ENCODE results near the gene SAFB2. TPM values are rescaled to one million over a fixed set of nuclear protein-coding genes. Genes with fewer than 3 reads are reported as not detected.
"Not testable (repeated sequence)": the region's sequence is repeated elsewhere in the genome, so short reads cannot be mapped to it uniquely, and the experiment has no call there.

SAFB2 gene
- total RNA-seq, 4 donors from 2014 or later, result 25.3 to 81.6 (median 41.6) TPM

DNA sequence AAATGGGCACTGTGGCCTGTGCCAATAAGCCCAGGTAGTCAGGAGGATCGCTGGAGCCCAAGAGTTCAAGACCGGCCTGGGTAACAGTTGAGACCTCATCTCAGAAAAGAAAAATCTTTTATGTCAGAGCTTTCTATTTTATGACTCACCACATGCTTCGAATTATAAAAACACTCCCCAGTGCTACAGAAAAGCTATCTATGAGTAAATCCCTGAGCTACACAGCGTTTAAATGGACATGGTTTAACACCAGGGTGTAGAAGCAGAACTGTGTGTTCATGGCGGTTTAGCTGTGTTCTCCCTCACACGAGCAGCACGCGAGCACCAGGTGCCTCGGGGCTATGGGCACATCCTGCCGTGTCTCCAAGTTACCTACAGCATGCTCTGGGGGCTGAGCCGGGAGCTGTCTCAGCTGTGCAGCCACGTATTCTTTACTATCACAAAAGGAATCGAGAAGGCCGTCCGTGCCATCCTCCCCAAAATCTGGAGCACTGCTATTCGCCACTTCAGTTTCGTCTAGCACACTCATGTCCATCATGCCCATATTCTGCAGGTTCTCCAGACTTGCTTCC, 6.7 kb downstream of the SAFB2 start:
- Histone ChIP-seq H3K27ac (no peak overlapping the region), H3K4me3 (no peak overlapping the region), H3K4me1 (peaks cover 0 to 36% (median 7%) of the 10 kb centered on the region in 3 donors), H3K27me3 (no peaks in the 10 kb centered on the region), H3K36me3 (peaks cover 6 to 92% of the 10 kb centered on the region in 2 donors), H3K9me3 (no peaks in the 10 kb centered on the region)
- WGBS, 2 donors (ENCODE audit: low coverage in 1 of 2), result 85 to 98% methylated on average over 3 to 9 of the region's 17 CpGs
- ATAC-seq, result no peak
- TF ChIP-seq EP300 (IDR thresholded peaks at IDR 0.05), result no peak
- TF ChIP-seq, protein P1, sequence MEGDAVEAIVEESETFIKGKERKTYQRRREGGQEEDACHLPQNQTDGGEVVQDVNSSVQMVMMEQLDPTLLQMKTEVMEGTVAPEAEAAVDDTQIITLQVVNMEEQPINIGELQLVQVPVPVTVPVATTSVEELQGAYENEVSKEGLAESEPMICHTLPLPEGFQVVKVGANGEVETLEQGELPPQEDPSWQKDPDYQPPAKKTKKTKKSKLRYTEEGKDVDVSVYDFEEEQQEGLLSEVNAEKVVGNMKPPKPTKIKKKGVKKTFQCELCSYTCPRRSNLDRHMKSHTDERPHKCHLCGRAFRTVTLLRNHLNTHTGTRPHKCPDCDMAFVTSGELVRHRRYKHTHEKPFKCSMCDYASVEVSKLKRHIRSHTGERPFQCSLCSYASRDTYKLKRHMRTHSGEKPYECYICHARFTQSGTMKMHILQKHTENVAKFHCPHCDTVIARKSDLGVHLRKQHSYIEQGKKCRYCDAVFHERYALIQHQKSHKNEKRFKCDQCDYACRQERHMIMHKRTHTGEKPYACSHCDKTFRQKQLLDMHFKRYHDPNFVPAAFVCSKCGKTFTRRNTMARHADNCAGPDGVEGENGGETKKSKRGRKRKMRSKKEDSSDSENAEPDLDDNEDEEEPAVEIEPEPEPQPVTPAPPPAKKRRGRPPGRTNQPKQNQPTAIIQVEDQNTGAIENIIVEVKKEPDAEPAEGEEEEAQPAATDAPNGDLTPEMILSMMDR (IDR thresholded peaks at IDR 0.05), result no peak
- TF ChIP-seq POLR2AphosphoS5 (IDR thresholded peaks at IDR 0.05), result no peak

DNA sequence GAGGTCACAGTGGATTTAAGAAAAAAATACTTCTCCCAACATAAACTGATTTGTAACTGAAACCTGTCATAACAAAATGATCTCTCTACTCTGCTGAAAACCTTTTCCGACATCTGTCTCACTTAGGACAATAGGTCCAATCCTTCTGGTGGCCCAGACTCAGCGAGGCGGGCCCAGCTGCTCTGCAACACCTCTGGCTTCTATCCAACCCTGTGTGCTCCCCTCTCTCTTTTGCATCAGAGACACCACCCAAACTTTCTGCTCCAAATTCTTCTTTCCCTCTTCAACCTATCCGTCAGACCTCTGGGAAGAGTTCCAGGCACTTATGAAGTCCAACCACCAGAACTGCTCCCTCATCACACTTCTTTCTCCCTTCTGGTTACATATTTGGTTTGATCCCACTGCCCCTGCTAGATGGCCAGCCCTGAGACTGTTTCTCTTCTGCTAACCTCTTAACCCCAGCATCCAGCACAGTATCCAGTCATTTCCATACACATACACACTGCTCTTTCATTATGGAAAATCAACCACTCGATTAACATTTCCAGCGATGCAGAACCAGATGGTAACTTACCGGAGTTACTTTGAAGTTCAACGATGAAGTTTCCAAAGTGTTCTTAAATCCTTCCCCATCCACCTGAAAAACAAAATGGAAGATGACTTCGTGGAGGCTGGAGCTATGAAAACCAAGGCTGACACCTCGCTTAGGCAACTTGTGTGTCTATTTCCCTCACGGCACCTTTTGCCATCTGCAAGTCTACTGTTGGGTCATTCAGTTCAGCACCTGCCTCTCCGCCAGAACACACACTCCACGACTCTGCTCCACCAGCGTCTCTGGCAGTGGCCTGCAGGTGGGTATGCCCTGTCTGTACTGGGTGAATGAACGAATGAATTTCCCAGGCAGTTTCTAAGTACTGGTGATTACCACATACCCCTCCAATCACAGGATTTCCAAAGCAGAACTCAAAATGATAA, 9.4 kb downstream of the SAFB2 start:
- H3K36me3 ChIP-seq, result peaks cover 6 to 93% of the 10 kb centered on the region in 2 donors
- H3K4me1 ChIP-seq, result peaks cover 0 to 9% (median 0%) of the 10 kb centered on the region in 3 donors
- ATAC-seq, result no peak
- H3K27ac ChIP-seq, result no peak overlapping the region
- no peaks in the 10 kb centered on the region for H3K9me3 ChIP-seq
- no peaks in the 10 kb centered on the region for H3K27me3 ChIP-seq
- no peak overlapping the region for H3K4me3 ChIP-seq
- 87 to 90% methylated on average over 7 to 11 of the region's 15 CpGs for WGBS, 2 donors (ENCODE audit: low coverage in 1 of 2)
- TF ChIP-seq EP300 (IDR thresholded peaks at IDR 0.05), result no peak

DNA sequence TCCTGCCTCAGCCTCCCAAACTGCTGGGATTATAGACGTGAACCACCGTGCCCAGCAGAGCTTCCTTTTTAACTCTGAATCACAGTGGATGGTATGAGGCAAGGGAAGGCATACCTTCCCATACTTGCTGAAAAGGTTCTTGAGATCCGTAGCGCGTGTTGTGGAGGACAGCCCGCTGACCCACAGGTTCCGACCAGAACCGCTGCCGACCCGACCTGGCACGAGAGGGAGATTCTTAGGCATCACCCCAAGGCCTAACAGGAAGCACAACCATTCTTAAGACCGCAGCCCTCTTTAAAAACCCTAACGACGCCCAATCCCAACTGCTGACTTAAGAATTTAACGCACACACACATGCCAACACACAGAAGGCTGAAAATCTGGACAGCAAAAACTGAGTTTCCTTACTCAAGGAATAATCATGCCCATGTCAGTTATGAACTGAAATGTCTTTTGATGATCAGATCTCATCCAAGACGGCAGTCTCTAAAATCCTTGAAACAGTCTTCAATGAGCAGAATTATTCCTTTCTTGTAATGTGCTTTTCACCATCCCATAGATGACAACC, 12.6 kb downstream of the SAFB2 start:
- no peaks in the 10 kb centered on the region for H3K4me1 ChIP-seq
- H3K4me3 ChIP-seq, result no peak overlapping the region
- peaks cover 6 to 93% of the 10 kb centered on the region in 2 donors for H3K36me3 ChIP-seq
- ATAC-seq, result no peak
- no peak for TF ChIP-seq POLR2A (IDR thresholded peaks at IDR 0.05)
- no peaks in the 10 kb centered on the region for H3K9me3 ChIP-seq
- 88 to 94% methylated on average over 3 to 12 of the region's 16 CpGs for WGBS, 2 donors (ENCODE audit: low coverage in 1 of 2)
- no peaks in the 10 kb centered on the region for H3K27me3 ChIP-seq
- no peak overlapping the region for H3K27ac ChIP-seq

DNA sequence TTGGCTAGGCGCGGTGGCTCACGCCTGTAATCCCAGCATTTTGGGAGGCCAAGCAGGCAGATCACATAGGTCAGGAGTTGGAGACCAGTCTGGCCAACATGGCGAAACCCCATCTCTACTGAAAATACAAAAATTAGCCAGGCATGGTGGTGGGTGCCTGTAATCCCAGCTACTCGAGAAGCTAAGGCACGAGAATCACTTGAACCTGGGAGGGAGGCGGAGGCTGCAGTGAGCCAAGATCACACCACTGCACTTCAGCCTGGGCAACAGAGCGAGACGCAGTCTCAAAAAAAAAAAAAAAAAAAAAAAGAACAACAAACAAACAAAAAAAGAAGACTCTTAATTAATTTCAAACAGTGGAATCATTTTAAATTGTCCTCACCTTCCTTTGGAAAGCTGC, 13.8 kb downstream of the SAFB2 start:
- H3K36me3 ChIP-seq, result peaks cover 6 to 93% of the 10 kb centered on the region in 2 donors
- not testable (repeated sequence) for H3K27ac ChIP-seq, ATAC-seq

DNA sequence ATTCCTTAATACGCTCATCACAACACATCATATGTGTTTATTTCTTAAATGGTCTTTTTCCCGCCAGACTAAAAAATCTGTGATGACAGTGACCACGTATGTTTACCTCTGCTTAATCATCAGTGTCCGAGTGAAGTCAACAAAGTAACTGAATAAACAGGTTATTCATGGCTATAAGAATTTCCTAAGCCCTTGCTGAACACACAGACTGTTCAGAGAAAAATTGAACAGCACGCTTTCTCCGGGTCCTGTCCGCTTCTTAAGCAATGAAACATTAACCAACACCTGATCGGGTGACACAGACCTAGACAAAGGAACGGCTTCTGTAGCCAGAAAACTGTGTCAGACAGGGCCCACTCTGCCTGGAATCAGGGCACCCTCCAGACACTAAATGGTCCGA, 14.3 kb downstream of the SAFB2 start:
- Histone ChIP-seq H3K9me3 (no peaks in the 10 kb centered on the region), H3K4me1 (no peaks in the 10 kb centered on the region), H3K27ac (no peak overlapping the region), H3K27me3 (no peaks in the 10 kb centered on the region), H3K36me3 (peaks cover 4 to 93% of the 10 kb centered on the region in 2 donors), H3K4me3 (no peak overlapping the region)
- WGBS, 2 donors (ENCODE audit: low coverage in 1 of 2), result 87 to 94% methylated on average over 6 to 7 of the region's 10 CpGs
- TF ChIP-seq, protein P1 (IDR thresholded peaks at IDR 0.05), result no peak
- TF ChIP-seq POLR2AphosphoS5 (IDR thresholded peaks at IDR 0.05) (no peak), POLR2A (IDR thresholded peaks at IDR 0.05) (no peak), EP300 (IDR thresholded peaks at IDR 0.05) (no peak)
- ATAC-seq, result no peak

More for the DNA sequence above, 13.8 kb downstream of the SAFB2 start:
- H3K4me3 ChIP-seq, H3K9me3 ChIP-seq, H3K4me1 ChIP-seq, H3K27me3 ChIP-seq: not testable (repeated sequence)
- WGBS, 2 donors (ENCODE audit: low coverage in 1 of 2), result 84 to 93% methylated on average over 3 to 6 of the region's 9 CpGs

DNA sequence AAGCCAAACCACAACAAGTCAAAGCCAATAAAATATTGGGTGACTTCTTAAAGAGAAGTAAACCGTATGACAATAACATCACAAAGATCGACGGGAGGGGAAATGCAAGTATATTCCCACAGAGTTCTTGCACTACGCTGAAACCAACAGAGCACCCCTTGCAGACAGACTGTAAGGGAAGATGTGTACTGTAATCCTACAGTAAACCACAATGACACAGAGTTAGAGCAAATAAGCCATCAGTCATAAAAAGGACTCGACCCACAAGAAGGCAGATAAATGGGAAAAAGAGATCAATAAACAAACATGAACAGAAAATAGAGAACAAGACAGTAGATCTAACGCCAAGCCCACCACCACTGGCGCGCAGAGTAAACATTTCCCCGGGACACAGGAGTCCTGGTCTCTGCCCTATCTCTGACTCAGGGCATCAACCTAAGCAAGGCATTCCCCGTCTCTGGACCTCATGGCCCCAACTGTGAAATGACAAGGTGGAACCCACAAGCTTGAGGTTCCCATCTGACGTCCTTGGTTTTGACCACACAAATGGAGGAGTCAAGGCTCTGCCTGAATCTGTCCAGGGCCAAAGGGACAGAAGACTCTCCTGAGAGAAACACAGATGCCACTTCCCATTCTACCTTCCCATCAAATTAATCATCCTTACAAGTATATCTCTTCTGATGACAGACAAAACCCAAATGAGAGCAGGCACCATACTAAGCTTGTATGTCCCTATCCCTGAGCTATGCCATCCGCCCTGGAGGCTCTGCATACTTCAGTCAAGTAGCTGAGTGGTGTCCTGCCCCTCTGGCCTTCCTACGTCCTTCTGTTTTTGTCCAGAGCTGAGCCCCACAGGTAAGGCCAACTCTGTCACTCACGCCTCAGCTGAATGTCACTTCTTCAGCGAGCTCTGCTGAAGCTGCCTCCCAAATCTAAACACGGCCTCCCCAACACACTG, 15.0 kb downstream of the SAFB2 start:
- ATAC-seq, result no peak
- Histone ChIP-seq H3K27ac (no peak overlapping the region), H3K9me3 (no peaks in the 10 kb centered on the region), H3K27me3 (no peaks in the 10 kb centered on the region), H3K4me3 (no peak overlapping the region), H3K36me3 (peaks cover 2 to 93% of the 10 kb centered on the region in 2 donors), H3K4me1 (no peaks in the 10 kb centered on the region)
- WGBS, 2 donors (ENCODE audit: low coverage in 1 of 2), result 87 to 90% methylated on average over 11 to 16 of the region's 16 CpGs
- TF ChIP-seq, protein P1 (IDR thresholded peaks at IDR 0.05), result no peak
- TF ChIP-seq POLR2A (IDR thresholded peaks at IDR 0.05) (no peak), POLR2AphosphoS5 (IDR thresholded peaks at IDR 0.05) (no peak), EP300 (IDR thresholded peaks at IDR 0.05) (no peak)

Data from gastroesophageal sphincter (tissue), 4 donors.